HepG2 (cell line): Measurements from ENCODE around the gene SLC9A9. TPM values are rescaled to one million over a fixed set of nuclear protein-coding genes. Genes with fewer than 3 reads are reported as not detected.

Experiments
- ATAC-seq: fragments of 200-7000 bp; cut with Tn5 transposase; 3 replicates; pipeline ENCODE4 v1.9.1; 2020; ENCODE audit warnings: mild to moderate bottlenecking, moderate library complexity
- BruUV-seq: library from RNA; stranded (reverse); fragments of 400-500 nt; replicated peaks from 2 replicates; lab custom pipeline; 2021; lab: Mats Ljungman, UMichigan
- CTCF ChIA-PET: fragments of 300-600 bp; formaldehyde crosslinking; extraction: SDS; loops from one replicate; lab custom pipeline; 2021; ENCODE audit warnings: low total read pairs, inconsistent platforms, low intra/inter-chr PET ratio; lab: Yijun Ruan, JAX
- POLR2A ChIA-PET: fragments of 350-600 bp; sonication (Branson Sonifier 250); formaldehyde crosslinking; loops from one replicate; lab custom pipeline; 2020; ENCODE audit warnings: antibody characterized with exemption, inconsistent platforms; lab: Yijun Ruan, JAX
- DNase-seq: peaks from one replicate; pipeline ENCODE4 v3.0.0-alpha.2; 2015; ENCODE audit warnings: low spot score
- FAIRE-seq: peaks from 3 replicates; lab custom pipeline; 2011; peaks lifted over from hg19 to GRCh38; lab: Jason Lieb, UNC
- H2AFZ ChIP-seq: one replicate; pipeline ENCODE4 v1.6.1; 2011; ENCODE audit warnings: low read length, inconsistent platforms
- H3K27ac ChIP-seq: fragments of 300-600 bp; 3 replicates; pipeline ENCODE4 v1.8.0; 2011; ENCODE audit warnings: mixed run types, mild to moderate bottlenecking, mixed read lengths, low read length, inconsistent platforms; ENCODE audit not compliant: insufficient read depth; ENCODE audit errors: extremely low read length
- H3K27me3 ChIP-seq, 2 experiments: fragments of 200-600 bp in 1 of 2; 2 replicates in 1 of 2; 3 replicates in 1 of 2; pipeline versions ENCODE4 v1.6.0 to v1.8.0; 2011; ENCODE audit warnings: low read length in 2 of 2, mild to moderate bottlenecking in 2 of 2, moderate library complexity in 2 of 2, inconsistent platforms in 1 of 2; ENCODE audit not compliant: insufficient read depth in 2 of 2, control insufficient read depth in 1 of 2
- H3K36me3 ChIP-seq, 2 experiments: fragments of 200-600 bp in 1 of 2; replicated peaks in 1 of 2; 2 replicates in 1 of 2; 3 replicates in 1 of 2; pipeline versions ENCODE4 v1.5.1 to v1.8.0; 2011; ENCODE audit warnings: low read length in 2 of 2, inconsistent platforms in 1 of 2; ENCODE audit not compliant: insufficient read depth in 2 of 2, control insufficient read depth in 1 of 2
- H3K4me1 ChIP-seq: 2 replicates; pipeline ENCODE4 v1.5.1; 2012; ENCODE audit warnings: low read length, inconsistent platforms; ENCODE audit not compliant: insufficient read depth
- H3K4me2 ChIP-seq: 2 replicates; pipeline ENCODE4 v1.6.0; 2011; ENCODE audit warnings: low read depth, low read length, inconsistent platforms
- H3K4me3 ChIP-seq, 3 experiments: fragments of 200-600 bp in 1 of 3; sonication (generic), shearing (Covaris generic) in 1 of 3; replicated peaks in 1 of 3; 2 replicates each; pipeline ENCODE4 v1.5.1; 2011 to 2016; ENCODE audit warnings: low read length in 3 of 3, inconsistent platforms in 2 of 3, low read depth in 2 of 3, mild to moderate bottlenecking in 2 of 3, control low read depth in 1 of 3, mixed read lengths in 1 of 3; ENCODE audit not compliant: insufficient read depth in 1 of 3
- H3K79me2 ChIP-seq: one replicate; pipeline ENCODE4 v1.6.1; 2011; ENCODE audit warnings: low read length, inconsistent platforms; ENCODE audit not compliant: insufficient read depth
- H3K9ac ChIP-seq: 2 replicates; pipeline ENCODE4 v1.6.0; 2011; ENCODE audit warnings: mild to moderate bottlenecking, low read depth, low read length, inconsistent platforms; ENCODE audit not compliant: insufficient read depth
- H3K9me3 ChIP-seq: 2 replicates; pipeline ENCODE4 v1.5.1; 2012; ENCODE audit warnings: mild to moderate bottlenecking, low read length
- H4K20me1 ChIP-seq: 2 replicates; pipeline ENCODE4 v1.6.0; 2011; ENCODE audit warnings: inconsistent platforms, mild to moderate bottlenecking, low read length, moderate library complexity; ENCODE audit not compliant: insufficient read depth
- GABPA ChIP-seq, 2 experiments: IDR thresholded peaks; 2 replicates each; pipeline ENCODE4 v1.6.1; 2011 to 2016; ENCODE audit warnings: low read depth in 2 of 2, low read length in 1 of 2, missing biosample characterization in 1 of 2, missing genetic modification characterization in 1 of 2
- KDM5A ChIP-seq: fragments of 200-600 bp; sonication (generic); IDR thresholded peaks from 2 replicates; pipeline ENCODE4 v1.7.0; 2018; ENCODE audit warnings: antibody characterized with exemption, mild to moderate bottlenecking, low read length, borderline replicate concordance
- MEIS1 ChIP-seq: sonication (generic); formaldehyde crosslinking; IDR thresholded peaks from 2 replicates; pipeline ENCODE4 v1.9.0; 2021; ENCODE audit warnings: mild to moderate bottlenecking, missing genetic modification reagents, moderate library complexity, borderline replicate concordance
- MZF1 ChIP-seq: sonication (generic); formaldehyde crosslinking; IDR thresholded peaks from 2 replicates; pipeline ENCODE4 v1.8.1; 2023; ENCODE audit warnings: mild to moderate bottlenecking, missing genetic modification reagents, borderline replicate concordance
- NFE2 ChIP-seq: sonication (generic); formaldehyde crosslinking; IDR thresholded peaks from 2 replicates; pipeline ENCODE4 v1.4.0; 2020; ENCODE audit warnings: missing genetic modification reagents
- PCBP2 ChIP-seq: fragments of 200-400 bp; formaldehyde crosslinking; optimal IDR thresholded peaks from 2 replicates; pipeline ENCODE3; 2018; ENCODE audit warnings: low read length, low read depth; ENCODE audit not compliant: poor library complexity, severe bottlenecking
- REPIN1 ChIP-seq: sonication (generic); formaldehyde crosslinking; IDR thresholded peaks from 2 replicates; pipeline ENCODE4 v1.8.0; 2022; ENCODE audit warnings: missing genetic modification reagents, low read depth, mild to moderate bottlenecking, borderline replicate concordance
- SMAD3 ChIP-seq: sonication (generic); formaldehyde crosslinking; IDR thresholded peaks from 2 replicates; pipeline ENCODE4 v1.4.0; 2020; ENCODE audit warnings: missing genetic modification reagents
- SP4 ChIP-seq: sonication (generic); formaldehyde crosslinking; IDR thresholded peaks from 2 replicates; pipeline ENCODE4 v1.8.1; 2023; ENCODE audit warnings: mild to moderate bottlenecking, missing genetic modification reagents
- SRF ChIP-seq: IDR thresholded peaks from 2 replicates; pipeline ENCODE4 v1.6.1; 2011; ENCODE audit warnings: mild to moderate bottlenecking, low read depth, low read length, moderate library complexity
- ZNF274 ChIP-seq: sonication (generic); formaldehyde crosslinking; IDR thresholded peaks from 2 replicates; pipeline ENCODE4 v1.5.1; 2020; ENCODE audit warnings: mild to moderate bottlenecking, missing genetic modification reagents
- WGBS: methylation state at CpG from one replicate; pipeline ENCODE4 v1.1.6; 2017; ENCODE audit warnings: low lambda C conversion rate; 5-methylcytosine and 5-hydroxymethylcytosine counted together
- in situ Hi-C: cut with HindIII; loops from 2 replicates; pipeline ENCODE4 v1.10.0; 2017; ENCODE audit warnings: low pct_unique_long_range_greater_than_20kb; ENCODE audit not compliant: extremely low pct_ligation_motif_present
- intact Hi-C: fragments of 100-400 bp; cut with micrococcal nuclease; formaldehyde crosslinking; loops from one replicate; pipeline ENCODE4 v1.10.0; 2022; ENCODE audit not compliant: unreplicated experiment
- polyA plus RNA-seq, 8 experiments: library from polyadenylated mRNA; depleted of rRNA in 3 of 8; stranded (reverse) in 7 of 8; unstranded in 1 of 8; fragments of >200 nt; fragmentation: Illumina TruSeq in 4 of 8; extraction: Trizol in 4 of 8; gene quantifications; 2 replicates each; pipeline versions ENCODE4 v1.2.1 to v1.2.3, GENCODE V29; 2011 to 2016; ENCODE audit warnings: low read depth in 4 of 8, missing spikeins in 1 of 8, mixed read lengths in 1 of 8; ENCODE audit not compliant: insufficient read depth in 1 of 8
- total RNA-seq, 5 experiments: library from RNA; depleted of rRNA; stranded (reverse); fragments of >200 nt; fragmentation: Illumina TruSeq; extraction: Trizol; gene quantifications; 2 replicates each; pipeline ENCODE4 v1.2.3, GENCODE V29; 2016; ENCODE audit warnings: low read depth in 1 of 5
- TF ChIP-seq, protein P1 (sequence below): sonication (generic); formaldehyde crosslinking; IDR thresholded peaks from 2 replicates; pipeline ENCODE4 v1.5.0; 2020; ENCODE audit warnings: mild to moderate bottlenecking, missing genetic modification reagents, borderline replicate concordance
- TF ChIP-seq, protein P2 (sequence below): sonication (generic); formaldehyde crosslinking; IDR thresholded peaks from 2 replicates; pipeline ENCODE4 v1.4.0; 2020; ENCODE audit warnings: mild to moderate bottlenecking, missing genetic modification reagents
- TF ChIP-seq, protein P3 (sequence below): sonication (generic); formaldehyde crosslinking; IDR thresholded peaks from 2 replicates; pipeline ENCODE4 v1.4.0; 2020; ENCODE audit warnings: mild to moderate bottlenecking, missing genetic modification reagents
- TF ChIP-seq, protein P4 (sequence below): IDR thresholded peaks from 2 replicates; pipeline ENCODE4 v1.6.1; 2016; ENCODE audit warnings: mild to moderate bottlenecking, missing biosample characterization, missing genetic modification reagents

The SLC9A9 gene
- total and polyA plus RNA-seq, 2 of the 13 experiments (the other 11 are each of a cell fraction or from before 2014, with no cell fraction given), result not detected

DNA sequence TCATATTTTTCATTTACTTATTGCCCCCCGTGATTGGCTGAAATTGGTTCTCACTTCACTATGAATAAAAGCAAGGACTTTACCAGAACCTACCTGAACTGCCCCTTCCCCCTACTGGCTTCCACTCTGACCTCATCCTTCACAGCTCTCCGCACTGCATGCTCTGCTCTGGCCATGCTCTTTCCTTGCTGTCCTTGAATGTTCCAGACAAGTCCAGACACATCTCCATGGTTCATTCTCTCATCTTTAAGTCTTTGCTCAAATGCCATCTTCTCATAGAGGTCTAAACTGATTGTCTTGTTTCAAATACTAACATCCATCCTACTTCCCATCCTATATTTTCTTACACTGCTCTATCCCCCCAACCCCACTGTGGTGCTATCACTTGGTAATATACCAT, 599.3 kb downstream of the SLC9A9 start:
- WGBS, result 25% methylated on average over 2 of the region's 2 CpGs
- Histone ChIP-seq H3K4me2 (no peak overlapping the region), H3K9me3 (no peaks in the 10 kb centered on the region), H3K27me3 (no peaks in the 10 kb centered on the region; a peak in 1 of 5 replicates), H4K20me1 (no peaks in the 10 kb centered on the region), H3K4me3 (no peak overlapping the region), H3K9ac (no peak overlapping the region), H3K79me2 (no peaks in the 10 kb centered on the region), H3K4me1 (no peaks in the 10 kb centered on the region), H3K27ac (no peak overlapping the region), H2AFZ (no peak overlapping the region), H3K36me3 (no peaks in the 10 kb centered on the region)
- ChIA-PET CTCF (no interaction called here), POLR2A (no interaction called here)
- no peak for FAIRE-seq
- intact Hi-C loops (no loop called here), in situ Hi-C loops (no loop called here)
- DNase-seq, result no peak
- no TSS peak for BruUV-seq
- no peak for ATAC-seq
- TF ChIP-seq PCBP2 (no peak), MZF1 (CRISPR knock-in tag) (no peak), GABPA (IDR thresholded peaks at IDR 0.05; ENCODE audit: low read depth, low read length) (no peak), GABPA (CRISPR knock-in tag; IDR thresholded peaks at IDR 0.05; ENCODE audit: low read depth) (no peak), MEIS1 (no peak), KDM5A (no peak), NFE2 (CRISPR knock-in tag) (no peak), SMAD3 (CRISPR knock-in tag) (no peak), SRF (no peak), SP4 (no peak), REPIN1 (CRISPR knock-in tag) (no peak), ZNF274 (no peak)
- TF ChIP-seq, protein P1, sequence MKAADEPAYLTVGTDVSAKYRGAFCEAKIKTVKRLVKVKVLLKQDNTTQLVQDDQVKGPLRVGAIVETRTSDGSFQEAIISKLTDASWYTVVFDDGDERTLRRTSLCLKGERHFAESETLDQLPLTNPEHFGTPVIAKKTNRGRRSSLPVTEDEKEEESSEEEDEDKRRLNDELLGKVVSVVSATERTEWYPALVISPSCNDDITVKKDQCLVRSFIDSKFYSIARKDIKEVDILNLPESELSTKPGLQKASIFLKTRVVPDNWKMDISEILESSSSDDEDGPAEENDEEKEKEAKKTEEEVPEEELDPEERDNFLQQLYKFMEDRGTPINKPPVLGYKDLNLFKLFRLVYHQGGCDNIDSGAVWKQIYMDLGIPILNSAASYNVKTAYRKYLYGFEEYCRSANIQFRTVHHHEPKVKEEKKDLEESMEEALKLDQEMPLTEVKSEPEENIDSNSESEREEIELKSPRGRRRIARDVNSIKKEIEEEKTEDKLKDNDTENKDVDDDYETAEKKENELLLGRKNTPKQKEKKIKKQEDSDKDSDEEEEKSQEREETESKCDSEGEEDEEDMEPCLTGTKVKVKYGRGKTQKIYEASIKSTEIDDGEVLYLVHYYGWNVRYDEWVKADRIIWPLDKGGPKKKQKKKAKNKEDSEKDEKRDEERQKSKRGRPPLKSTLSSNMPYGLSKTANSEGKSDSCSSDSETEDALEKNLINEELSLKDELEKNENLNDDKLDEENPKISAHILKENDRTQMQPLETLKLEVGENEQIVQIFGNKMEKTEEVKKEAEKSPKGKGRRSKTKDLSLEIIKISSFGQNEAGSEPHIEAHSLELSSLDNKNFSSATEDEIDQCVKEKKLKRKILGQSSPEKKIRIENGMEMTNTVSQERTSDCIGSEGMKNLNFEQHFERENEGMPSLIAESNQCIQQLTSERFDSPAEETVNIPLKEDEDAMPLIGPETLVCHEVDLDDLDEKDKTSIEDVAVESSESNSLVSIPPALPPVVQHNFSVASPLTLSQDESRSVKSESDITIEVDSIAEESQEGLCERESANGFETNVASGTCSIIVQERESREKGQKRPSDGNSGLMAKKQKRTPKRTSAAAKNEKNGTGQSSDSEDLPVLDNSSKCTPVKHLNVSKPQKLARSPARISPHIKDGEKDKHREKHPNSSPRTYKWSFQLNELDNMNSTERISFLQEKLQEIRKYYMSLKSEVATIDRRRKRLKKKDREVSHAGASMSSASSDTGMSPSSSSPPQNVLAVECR, result no peak
- TF ChIP-seq, protein P2, sequence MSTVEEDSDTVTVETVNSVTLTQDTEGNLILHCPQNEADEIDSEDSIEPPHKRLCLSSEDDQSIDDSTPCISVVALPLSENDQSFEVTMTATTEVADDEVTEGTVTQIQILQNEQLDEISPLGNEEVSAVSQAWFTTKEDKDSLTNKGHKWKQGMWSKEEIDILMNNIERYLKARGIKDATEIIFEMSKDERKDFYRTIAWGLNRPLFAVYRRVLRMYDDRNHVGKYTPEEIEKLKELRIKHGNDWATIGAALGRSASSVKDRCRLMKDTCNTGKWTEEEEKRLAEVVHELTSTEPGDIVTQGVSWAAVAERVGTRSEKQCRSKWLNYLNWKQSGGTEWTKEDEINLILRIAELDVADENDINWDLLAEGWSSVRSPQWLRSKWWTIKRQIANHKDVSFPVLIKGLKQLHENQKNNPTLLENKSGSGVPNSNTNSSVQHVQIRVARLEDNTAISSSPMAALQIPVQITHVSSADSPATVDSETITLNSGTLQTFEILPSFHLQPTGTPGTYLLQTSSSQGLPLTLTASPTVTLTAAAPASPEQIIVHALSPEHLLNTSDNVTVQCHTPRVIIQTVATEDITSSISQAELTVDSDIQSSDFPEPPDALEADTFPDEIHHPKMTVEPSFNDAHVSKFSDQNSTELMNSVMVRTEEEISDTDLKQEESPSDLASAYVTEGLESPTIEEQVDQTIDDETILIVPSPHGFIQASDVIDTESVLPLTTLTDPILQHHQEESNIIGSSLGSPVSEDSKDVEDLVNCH, result no peak
- TF ChIP-seq, protein P3, sequence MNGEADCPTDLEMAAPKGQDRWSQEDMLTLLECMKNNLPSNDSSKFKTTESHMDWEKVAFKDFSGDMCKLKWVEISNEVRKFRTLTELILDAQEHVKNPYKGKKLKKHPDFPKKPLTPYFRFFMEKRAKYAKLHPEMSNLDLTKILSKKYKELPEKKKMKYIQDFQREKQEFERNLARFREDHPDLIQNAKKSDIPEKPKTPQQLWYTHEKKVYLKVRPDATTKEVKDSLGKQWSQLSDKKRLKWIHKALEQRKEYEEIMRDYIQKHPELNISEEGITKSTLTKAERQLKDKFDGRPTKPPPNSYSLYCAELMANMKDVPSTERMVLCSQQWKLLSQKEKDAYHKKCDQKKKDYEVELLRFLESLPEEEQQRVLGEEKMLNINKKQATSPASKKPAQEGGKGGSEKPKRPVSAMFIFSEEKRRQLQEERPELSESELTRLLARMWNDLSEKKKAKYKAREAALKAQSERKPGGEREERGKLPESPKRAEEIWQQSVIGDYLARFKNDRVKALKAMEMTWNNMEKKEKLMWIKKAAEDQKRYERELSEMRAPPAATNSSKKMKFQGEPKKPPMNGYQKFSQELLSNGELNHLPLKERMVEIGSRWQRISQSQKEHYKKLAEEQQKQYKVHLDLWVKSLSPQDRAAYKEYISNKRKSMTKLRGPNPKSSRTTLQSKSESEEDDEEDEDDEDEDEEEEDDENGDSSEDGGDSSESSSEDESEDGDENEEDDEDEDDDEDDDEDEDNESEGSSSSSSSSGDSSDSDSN, result no peak
- TF ChIP-seq, protein P4, sequence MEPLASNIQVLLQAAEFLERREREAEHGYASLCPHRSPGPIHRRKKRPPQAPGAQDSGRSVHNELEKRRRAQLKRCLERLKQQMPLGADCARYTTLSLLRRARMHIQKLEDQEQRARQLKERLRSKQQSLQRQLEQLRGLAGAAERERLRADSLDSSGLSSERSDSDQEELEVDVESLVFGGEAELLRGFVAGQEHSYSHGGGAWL (CRISPR knock-in tag), result no peak
